GM21360 (cell line): ENCODE measurements around the gene TLDC2.
"Not testable (repeated sequence)": the region's sequence is repeated elsewhere in the genome, so short reads cannot be mapped to it uniquely, and the experiment has no call there.

ENCODE experiments used
- ATAC-seq: cut with Tn5 transposase; IDR thresholded peaks from one replicate; pipeline ENCODE4 v1.9.1; 2021; ENCODE audit warnings: mild to moderate bottlenecking, moderate library complexity; ENCODE audit not compliant: unreplicated experiment

Gene TLDC2

GRCh38 chr20:36875702-36876472, at the start of gene TLDC2:
TSS of gene TLDC2 (plus strand) at chr20:36876138. CDS start at chr20:36876175, 37 bp downstream.
- ATAC-seq: no peak

GRCh38 chr20:36826554-36827244, 49.2 kb upstream of the TLDC2 start:
- no peak for ATAC-seq

GRCh38 chr20:36827541-36828279, 48.2 kb upstream of the TLDC2 start:
- peak; percentile 75 for ATAC-seq

GRCh38 chr20:36830791-36831691, 44.9 kb upstream of the TLDC2 start:
- no peak for ATAC-seq

- no peak for ATAC-seq
Observed at GRCh38 chr20:36832791-36833190, 43.1 kb upstream of the TLDC2 start.

GRCh38 chr20:36833275-36834020, 42.5 kb upstream of the TLDC2 start:
- no peak for ATAC-seq

- no peak for ATAC-seq
Observed at GRCh38 chr20:36835025-36835424, 40.9 kb upstream of the TLDC2 start.

GRCh38 chr20:36835453-36836198, 40.3 kb upstream of the TLDC2 start:
- peak; percentile 80 for ATAC-seq

- no peak for ATAC-seq
Observed at GRCh38 chr20:36836591-36837269, 39.2 kb upstream of the TLDC2 start.

GRCh38 chr20:36838376-36838775, 37.6 kb upstream of the TLDC2 start:
- not testable (repeated sequence) for ATAC-seq

GRCh38 chr20:36839150-36839549, 36.8 kb upstream of the TLDC2 start:
- ATAC-seq: no peak

- ATAC-seq: not testable (repeated sequence)
Observed at GRCh38 chr20:36841030-36841429, 34.9 kb upstream of the TLDC2 start.

GRCh38 chr20:36845288-36845971, 30.5 kb upstream of the TLDC2 start:
- ATAC-seq: no peak

GRCh38 chr20:36847009-36847709, 28.8 kb upstream of the TLDC2 start:
- no peak for ATAC-seq

GRCh38 chr20:36847710-36848040, 28.3 kb upstream of the TLDC2 start:
- no peak for ATAC-seq

GRCh38 chr20:36848078-36848660, 27.8 kb upstream of the TLDC2 start:
- ATAC-seq: no peak

- ATAC-seq: no peak
Observed at GRCh38 chr20:36848677-36849076, 27.3 kb upstream of the TLDC2 start.
